HG03064 (cell line): ENCODE measurements around the gene MDP1.
"Not testable (repeated sequence)": the region's sequence is repeated elsewhere in the genome, so short reads cannot be mapped to it uniquely, and the experiment has no call there.

ENCODE experiments used
- ATAC-seq: cut with Tn5 transposase; IDR thresholded peaks from one replicate; pipeline ENCODE4 v1.9.1; 2021; ENCODE audit warnings: low read depth; ENCODE audit not compliant: unreplicated experiment

MDP1 gene

DNA sequence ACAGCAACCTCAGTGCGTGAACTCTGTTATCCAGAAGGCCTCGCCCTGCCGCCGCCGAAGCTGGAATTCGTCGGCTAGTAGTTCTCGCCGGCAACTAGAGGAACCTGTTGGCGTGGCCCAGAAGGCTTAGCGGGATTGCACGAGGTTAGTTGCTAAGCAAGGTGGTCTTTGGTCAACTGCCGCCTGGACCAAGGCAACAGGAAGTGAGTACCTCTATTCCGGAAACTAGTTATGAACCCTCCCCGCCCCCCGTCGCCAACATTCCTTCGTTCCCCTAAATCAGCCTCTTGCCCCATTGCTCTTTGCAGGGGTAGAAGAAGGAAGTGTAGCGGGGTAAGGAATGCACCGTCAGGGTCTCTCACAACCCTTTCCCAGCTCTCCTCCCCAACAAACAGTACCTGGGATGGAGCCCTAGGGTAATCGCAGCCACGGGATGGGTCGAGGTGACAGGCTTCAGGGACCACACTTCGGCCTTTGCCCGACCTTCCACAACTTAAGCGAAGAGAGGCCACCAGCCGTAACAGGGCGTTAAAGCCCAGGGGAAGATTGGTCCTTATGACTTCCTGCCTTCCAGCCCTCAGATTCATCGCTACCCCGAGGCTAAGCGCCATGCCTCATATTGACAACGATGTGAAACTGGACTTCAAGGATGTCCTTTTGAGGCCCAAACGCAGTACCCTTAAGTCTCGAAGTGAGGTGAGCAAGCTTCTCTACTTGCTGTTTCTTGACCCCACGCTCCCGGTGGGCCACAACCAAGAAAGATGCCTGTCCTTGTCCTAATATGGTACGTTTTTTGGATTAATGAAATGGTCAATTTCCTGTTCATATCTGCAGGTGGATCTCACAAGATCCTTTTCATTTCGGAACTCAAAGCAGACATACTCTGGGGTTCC, 17.0 kb upstream of the MDP1 start, which contains the start of gene GMPR2:
Gene GMPR2 (plus strand): TSS at position 285 of the 893 bp plus-strand sequence. CDS start 325 bp downstream, at position 610.
- ATAC-seq = peak; percentile 55

DNA sequence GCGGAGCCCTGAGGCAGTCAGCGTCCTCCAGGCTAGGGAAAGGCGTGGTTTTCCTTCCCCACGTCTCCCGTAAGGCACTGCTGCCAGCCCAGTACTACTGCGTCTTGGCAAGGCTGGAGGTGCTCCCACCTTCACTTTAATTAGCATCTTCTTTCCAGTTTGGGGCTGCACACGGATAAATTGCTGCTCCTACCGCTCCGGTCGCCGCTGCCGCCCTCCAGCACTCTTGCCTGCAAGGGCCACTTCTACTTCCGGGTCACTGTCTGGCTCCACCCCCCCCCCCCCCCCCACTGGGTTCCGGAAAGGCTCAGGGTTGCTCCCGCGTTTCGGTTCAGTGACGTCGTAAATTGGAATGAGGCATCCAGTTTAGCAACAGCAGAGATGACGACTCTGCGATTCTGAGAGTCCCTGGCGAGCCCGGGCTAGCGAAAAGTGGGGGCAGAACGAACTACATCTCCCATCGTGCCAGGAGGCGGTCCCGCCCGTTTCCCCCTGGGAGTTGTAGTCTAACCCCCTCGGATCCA, 16.3 kb upstream of the MDP1 start, which contains the start of gene NEDD8:
Gene NEDD8 (minus strand): TSS at position 247 of the 524 bp plus-strand sequence. CDS start 100 bp downstream, at position 147.
- peak; percentile 72 for ATAC-seq

GRCh38 chr14:24231263-24232120, 15.6 kb upstream of the MDP1 start:
- ATAC-seq = no peak

DNA sequence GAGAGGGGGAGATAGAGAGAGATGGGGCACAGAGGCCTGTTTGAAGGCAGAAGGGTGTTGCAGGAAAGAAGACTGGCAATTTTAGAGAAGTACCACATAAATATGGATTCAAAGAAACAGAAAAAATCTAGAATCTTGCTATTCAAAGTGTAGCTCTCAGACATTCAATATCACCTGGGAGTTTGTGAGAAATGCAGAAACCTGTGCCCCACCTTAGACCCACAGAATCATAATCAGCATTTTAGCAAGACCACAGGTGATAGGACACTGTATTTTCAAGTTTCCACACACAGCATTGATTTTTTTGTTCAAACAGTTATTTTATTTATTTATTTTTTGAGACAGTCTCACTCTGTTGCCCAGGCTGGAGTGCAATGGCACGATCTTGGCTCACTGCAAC, 13.0 kb upstream of the MDP1 start:
- ATAC-seq = no peak

GRCh38 chr14:24226473-24226872, 10.6 kb upstream of the MDP1 start:
- no peak for ATAC-seq

DNA sequence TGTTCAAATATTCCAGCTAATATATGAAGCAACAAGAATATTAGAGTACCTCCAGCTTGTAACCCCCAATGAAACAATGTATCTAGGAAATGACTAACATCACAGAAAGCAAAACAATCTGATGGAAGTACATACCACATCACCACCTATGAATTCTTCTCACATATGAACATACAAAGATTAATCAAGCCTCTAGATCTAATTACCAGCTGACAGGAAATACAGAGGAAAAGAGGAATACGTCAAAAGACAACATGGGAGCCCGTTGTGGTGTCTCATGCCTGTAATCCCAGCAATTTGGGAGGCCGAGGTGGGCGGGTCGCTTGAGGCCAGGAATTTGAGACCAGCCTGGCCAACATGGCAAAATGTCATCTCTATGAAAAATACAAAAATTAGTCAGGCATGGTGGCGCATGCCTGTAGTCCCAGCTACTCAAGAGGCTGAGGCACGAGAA, 8.8 kb upstream of the MDP1 start:
- ATAC-seq = no peak

- ATAC-seq = not testable (repeated sequence)
Measured at GRCh38 chr14:24222987-24223386, 7.1 kb upstream of the MDP1 start.

DNA sequence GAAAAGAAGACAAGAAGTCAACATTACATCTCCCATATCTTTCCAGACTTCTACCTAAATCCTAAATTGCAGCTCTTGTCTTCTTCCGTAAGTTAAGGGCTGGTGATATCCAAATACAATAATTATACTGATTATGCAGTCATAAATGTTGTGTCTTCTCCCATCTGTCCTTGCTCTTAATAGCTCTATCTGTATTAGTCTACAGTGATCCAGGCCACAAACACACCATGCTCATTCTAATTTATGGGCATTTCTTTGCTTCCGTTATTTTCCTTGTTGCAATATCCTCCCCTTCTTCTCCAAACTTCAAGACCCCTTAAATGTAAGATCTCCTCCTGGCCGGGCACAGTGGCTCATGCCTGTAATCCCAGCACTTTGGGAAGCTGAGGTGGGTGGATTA, 3.7 kb upstream of the MDP1 start:
- no peak for ATAC-seq

DNA sequence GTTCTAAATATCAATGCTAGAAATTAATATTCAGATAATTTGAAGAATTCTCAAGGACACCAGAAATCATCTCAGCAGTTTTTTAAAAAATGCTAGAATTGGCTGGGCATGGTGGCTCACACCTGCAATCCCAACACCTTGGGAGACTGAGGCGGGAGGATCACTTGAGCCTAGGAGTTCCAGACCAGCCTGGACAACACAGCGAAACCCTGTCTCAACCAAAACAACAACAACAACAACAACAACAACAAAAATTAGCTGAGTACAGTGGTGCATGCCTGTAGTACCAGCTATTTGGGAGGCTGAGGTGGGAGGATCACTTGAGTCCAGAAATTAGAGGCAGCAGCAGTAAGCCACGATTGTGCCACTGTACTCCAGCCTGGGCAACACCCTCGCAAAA, 3.2 kb upstream of the MDP1 start:
- ATAC-seq = no peak

DNA sequence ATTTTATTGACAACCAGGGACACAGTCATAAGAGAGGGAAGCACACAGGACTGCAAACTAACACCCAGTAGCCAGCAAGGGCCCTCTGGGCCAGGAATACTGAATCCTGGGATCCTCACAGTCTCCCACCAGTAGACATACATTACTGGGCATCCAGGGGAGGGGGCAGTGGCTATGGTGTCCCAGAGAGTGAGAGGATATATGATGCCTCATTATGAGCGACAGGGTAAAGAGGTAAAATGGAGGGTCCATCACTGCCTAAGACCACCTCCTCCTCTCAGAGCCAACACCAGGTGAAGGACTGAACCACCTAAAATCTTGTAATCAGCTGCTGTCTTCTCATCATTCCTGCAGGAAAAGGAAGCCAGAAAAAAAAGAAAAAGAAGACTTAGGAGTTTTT, 1.0 kb upstream of the MDP1 start:
- not testable (repeated sequence) for ATAC-seq

- no peak for ATAC-seq
Measured at GRCh38 chr14:24216345-24216699, 456 bp upstream of the MDP1 start.

- ATAC-seq = no peak
Measured at GRCh38 chr14:24213866-24214662, 1.8 kb downstream of the MDP1 start.

- peak; percentile 70 for ATAC-seq
Measured at GRCh38 chr14:24212924-24213865, 2.7 kb downstream of the MDP1 start, which contains the start of gene CHMP4A. Gene CHMP4A (minus strand): TSS chr14:24213488. CDS start chr14:24213439, 49 bp downstream.

DNA sequence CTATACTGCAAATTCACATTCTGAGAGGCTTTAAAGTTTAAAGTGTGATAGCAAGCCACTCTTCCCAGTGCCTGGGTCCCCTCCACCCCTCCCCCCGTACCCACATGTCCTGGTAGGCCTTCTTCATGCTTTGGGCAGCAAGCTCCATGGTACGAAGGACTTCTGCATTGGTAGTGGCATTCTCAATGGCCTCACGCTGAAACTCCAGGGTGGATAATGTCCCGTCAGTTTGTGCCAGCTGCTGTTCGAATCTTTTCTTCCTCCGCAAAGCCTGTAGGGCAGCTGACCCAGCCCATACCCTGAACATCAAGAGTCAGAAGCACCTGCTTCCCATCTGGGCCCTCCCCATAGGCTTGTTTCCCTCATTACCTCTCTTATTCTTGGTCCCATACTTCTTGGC, 4.6 kb downstream of the MDP1 start:
- no peak for ATAC-seq

DNA sequence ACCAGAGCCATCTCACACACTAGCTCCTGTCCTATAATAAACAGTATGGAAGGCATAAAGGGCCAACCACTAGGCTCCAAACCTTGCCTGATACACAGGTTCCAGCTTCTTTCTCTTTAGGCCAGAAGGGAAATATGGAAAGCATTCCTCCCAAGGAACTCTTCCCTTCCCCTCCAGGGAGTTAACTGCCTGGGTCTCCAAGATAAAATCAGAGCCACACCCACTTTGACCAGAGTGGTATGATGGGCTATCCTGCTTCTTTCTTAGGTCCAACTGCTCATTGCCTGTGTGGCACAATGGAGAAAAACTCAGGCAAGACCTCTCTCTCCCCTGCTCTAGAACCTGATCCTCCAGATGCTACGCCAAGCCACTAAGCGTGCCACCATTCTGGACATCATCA, 8.2 kb downstream of the MDP1 start:
- no peak for ATAC-seq

DNA sequence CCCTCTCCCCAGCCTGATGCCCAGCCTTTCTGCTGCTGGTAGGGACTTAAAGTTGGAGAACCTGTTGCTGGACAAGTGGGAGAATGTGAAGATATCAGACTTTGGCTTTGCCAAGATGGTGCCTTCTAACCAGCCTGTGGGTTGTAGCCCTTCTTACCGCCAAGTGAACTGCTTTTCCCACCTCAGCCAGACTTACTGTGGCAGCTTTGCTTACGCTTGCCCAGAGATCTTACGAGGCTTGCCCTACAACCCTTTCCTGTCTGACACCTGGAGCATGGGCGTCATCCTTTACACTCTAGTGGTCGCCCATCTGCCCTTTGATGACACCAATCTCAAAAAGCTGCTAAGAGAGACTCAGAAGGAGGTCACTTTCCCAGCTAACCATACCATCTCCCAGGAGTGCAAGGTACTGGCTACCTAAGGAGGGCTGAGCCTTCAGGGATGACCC, 8.7 kb downstream of the MDP1 start:
- ATAC-seq = no peak

DNA sequence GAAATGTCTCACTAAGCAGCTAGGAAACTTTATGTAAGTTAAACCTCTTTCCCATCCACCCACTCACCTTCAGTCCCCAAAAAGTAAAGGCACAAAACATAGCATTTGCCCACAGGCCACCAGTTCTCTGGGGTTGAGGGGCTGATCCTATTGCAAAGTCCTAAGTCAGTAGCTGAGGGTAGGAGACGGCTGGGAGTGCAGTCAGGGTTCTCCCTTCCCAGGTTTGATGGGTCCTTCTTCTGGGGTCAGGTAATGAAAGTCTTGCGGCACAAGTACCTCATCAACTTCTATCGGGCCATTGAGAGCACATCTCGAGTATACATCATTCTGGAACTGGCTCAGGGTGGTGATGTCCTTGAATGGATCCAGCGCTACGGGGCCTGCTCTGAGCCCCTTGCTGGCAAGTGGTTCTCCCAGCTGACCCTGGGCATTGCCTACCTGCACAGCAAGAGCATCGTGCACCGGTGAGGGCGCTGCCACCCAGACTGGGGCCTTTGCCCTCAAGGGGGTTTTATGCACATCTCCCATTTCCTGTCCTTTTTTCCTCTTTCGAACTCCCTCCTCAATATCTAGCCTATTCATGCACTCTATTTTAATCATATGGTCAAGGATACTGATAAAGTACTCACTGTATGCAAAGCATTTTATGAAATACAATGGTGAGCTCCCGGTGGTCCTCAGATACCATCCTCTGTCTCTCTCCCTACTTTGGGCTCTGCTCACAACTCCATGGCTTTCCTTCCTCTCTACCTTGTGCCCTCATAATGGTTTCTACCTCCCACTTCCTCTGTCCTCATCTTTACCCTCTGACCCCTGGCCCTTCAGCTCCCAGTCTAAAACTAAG, 9.4 kb downstream of the MDP1 start:
- ATAC-seq = no peak
